Tibial nerve (tissue), 4 donors: Measurements from ENCODE around the gene PARD6A. TPM values are rescaled to one million over a fixed set of nuclear protein-coding genes. Genes with fewer than 3 reads are reported as not detected.
A peak's percentile ranks its signal among the peaks of the same experiment; 100 is the strongest.

Experiments
- DNase-seq, 2 donors: peaks; one replicate each; pipeline ENCODE4 v3.0.0-alpha.2; 2019; ENCODE audit warnings: low spot score in 2 of 2
- H3K27ac ChIP-seq, 4 donors: fragments of 200-600 bp; sonication (generic) in 3 of 4; one replicate each; pipeline ENCODE4 v1.5.1; 2017 to 2019; ENCODE audit warnings: mild to moderate bottlenecking in 1 of 4
- H3K27me3 ChIP-seq, 2 donors: fragments of 200-600 bp; sonication (generic) in 1 of 2; one replicate each; pipeline versions ENCODE4 v1.5.1 to v1.6.0; 2017 to 2019
- H3K36me3 ChIP-seq, 3 donors: fragments of 200-600 bp; sonication (generic); one replicate each; pipeline ENCODE4 v1.5.1; 2018 to 2019
- H3K4me1 ChIP-seq, 4 donors: fragments of 200-600 bp; sonication (generic) in 3 of 4; one replicate each; pipeline ENCODE4 v1.5.1; 2017 to 2019
- H3K4me3 ChIP-seq, 4 donors: fragments of 200-600 bp; sonication (generic) in 3 of 4; one replicate each; pipeline ENCODE4 v1.5.1; 2017 to 2019; ENCODE audit warnings: mild to moderate bottlenecking in 1 of 4, moderate library complexity in 1 of 4
- H3K9me3 ChIP-seq, 4 donors: fragments of 200-600 bp; sonication (generic) in 3 of 4; one replicate each; pipeline ENCODE4 v1.5.1; 2017 to 2019
- EP300 ChIP-seq, 2 donors: sonication (generic); formaldehyde crosslinking; IDR thresholded peaks; one replicate each; pipeline ENCODE4 v1.6.1; 2017; ENCODE audit warnings: antibody characterized with exemption in 2 of 2, mild to moderate bottlenecking in 1 of 2
- POLR2A ChIP-seq, 2 donors: fragments of 450-650 bp; IDR thresholded peaks; one replicate each; pipeline ENCODE4 v1.6.1; 2017; ENCODE audit warnings: antibody characterized with exemption in 2 of 2, mild to moderate bottlenecking in 2 of 2, moderate library complexity in 2 of 2
- WGBS, 2 donors: methylation state at CpG; one replicate each; pipeline ENCODE4 v1.1.5; 2018; 5-methylcytosine and 5-hydroxymethylcytosine counted together
- total RNA-seq, 4 donors: library from RNA; depleted of rRNA; stranded (reverse); fragments of >200 nt; gene quantifications; one replicate each; pipeline ENCODE4 v1.1.0, GENCODE V29; 2016
- TF ChIP-seq, protein P1 (sequence below), 5 experiments: fragments of 200-600 bp in 3 of 5; fragments of 450-650 bp in 2 of 5; sonication (generic) in 3 of 5; IDR thresholded peaks; one replicate each; pipeline ENCODE4 v1.5.1; 2016 to 2019; ENCODE audit warnings: antibody characterized with exemption in 5 of 5, mild to moderate bottlenecking in 3 of 5, moderate library complexity in 2 of 5

The PARD6A gene
- total RNA-seq, 4 donors from 2014 or later: 3.7 to 16.2 (median 9.9) TPM

DNA sequence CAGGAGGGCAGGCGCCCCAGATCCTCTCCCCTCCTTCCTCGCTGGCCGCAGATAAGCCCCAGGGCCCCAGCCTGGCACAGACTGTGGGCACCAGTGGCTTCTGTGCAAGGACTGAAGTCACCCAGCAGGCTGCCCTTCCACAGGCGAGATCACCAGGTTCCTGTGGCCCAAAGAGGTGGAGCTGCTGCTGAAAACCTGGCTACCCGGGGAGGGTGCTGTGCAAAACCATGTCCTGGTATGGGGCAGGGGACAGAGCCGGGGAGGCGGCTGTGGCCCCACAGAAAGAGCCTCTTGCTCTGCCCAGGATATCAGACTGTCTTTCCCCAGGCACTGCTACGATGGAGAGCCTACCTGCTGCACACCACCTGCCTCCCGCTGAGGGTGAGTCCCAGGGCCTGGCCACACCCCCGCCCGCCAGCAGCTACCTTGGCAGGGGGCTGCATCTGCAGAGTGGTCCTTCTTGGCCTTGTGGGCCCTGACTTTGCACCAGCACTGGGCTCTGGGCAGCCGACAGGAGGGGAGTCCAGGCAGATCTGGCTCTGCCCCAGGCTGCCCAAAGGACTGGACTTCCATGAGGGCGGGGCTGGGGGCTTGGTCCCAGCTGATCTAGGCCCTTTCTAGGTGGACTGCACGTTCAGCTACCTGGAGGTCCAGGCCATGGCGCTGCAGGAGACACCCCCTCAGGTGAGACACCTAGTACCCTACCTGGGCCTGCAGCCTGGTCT lies 15.2 kb upstream of the PARD6A start:
- Histone ChIP-seq H3K27me3 (peaks cover 0 to 59% of the 10 kb centered on the region in 2 donors), H3K4me3 (peak overlapping the region in 2 of 4 donors; percentile 33 to 50), H3K36me3 (no peaks in the 10 kb centered on the region), H3K9me3 (no peaks in the 10 kb centered on the region), H3K4me1 (peaks cover 0 to 32% (median 0%) of the 10 kb centered on the region in 4 donors), H3K27ac (peak overlapping the region in 1 of 4 donors; percentile 67)
- no peak for TF ChIP-seq POLR2A (IDR thresholded peaks at IDR 0.05)
- TF ChIP-seq, protein P1, sequence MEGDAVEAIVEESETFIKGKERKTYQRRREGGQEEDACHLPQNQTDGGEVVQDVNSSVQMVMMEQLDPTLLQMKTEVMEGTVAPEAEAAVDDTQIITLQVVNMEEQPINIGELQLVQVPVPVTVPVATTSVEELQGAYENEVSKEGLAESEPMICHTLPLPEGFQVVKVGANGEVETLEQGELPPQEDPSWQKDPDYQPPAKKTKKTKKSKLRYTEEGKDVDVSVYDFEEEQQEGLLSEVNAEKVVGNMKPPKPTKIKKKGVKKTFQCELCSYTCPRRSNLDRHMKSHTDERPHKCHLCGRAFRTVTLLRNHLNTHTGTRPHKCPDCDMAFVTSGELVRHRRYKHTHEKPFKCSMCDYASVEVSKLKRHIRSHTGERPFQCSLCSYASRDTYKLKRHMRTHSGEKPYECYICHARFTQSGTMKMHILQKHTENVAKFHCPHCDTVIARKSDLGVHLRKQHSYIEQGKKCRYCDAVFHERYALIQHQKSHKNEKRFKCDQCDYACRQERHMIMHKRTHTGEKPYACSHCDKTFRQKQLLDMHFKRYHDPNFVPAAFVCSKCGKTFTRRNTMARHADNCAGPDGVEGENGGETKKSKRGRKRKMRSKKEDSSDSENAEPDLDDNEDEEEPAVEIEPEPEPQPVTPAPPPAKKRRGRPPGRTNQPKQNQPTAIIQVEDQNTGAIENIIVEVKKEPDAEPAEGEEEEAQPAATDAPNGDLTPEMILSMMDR (IDR thresholded peaks at IDR 0.05): no peak
- TF ChIP-seq EP300 (IDR thresholded peaks at IDR 0.05): no peak
- no peak for DNase-seq
- 82 to 91% methylated on average over 11 to 15 of the region's 15 CpGs for WGBS, 2 donors

DNA sequence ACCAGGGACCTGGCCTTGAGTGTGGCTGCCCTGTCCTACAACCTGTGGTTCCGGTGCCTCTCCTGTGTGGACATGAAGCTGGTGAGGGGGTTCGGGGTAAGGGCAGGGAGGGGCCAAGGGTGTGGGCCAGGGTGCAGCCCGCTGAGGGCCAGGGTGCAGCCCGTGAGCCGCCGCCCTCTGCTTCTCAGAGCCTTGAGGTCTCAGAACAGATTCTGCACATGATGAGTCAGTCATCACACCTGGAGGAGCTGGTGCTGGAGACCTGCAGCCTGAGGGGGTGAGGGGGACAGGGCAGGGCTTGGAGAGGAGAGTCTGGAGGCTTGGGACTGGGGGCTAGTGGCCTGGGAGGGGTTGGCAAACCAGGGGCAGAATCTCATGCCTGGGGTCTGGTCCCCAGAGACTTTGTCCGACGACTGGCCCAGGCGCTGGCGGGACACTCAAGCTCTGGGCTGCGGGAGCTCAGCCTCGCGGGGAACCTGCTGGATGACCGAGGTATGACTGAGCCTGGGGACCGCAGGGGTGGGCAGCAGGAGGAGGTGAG lies 13.6 kb upstream of the PARD6A start:
- peaks cover 0 to 75% of the 10 kb centered on the region in 2 donors for H3K27me3 ChIP-seq

DNA sequence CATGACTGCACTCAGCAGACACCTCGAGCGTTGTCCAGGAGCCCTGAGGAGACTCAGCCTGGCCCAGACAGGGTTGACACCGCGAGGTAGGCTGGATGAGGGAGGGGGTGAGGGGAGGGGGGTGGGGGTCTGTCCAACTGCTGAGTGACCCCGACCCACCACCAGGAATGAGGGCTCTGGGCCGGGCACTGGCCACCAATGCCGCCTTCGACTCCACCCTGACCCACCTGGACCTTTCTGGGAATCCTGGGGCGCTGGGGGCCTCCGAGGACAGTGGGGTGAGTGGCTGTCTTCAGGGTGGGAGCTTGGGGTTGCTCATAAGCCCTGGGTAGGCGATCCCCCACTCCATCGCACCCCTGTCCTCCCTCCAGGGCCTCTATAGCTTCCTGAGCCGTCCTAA lies 13.1 kb upstream of the PARD6A start:
- H3K27me3 ChIP-seq: peaks cover 0 to 79% of the 10 kb centered on the region in 2 donors

More for the DNA sequence above, 13.6 kb upstream of the PARD6A start:
- no peak for DNase-seq
- TF ChIP-seq, protein P1 (IDR thresholded peaks at IDR 0.05): no peak
- TF ChIP-seq EP300 (IDR thresholded peaks at IDR 0.05) (no peak), POLR2A (IDR thresholded peaks at IDR 0.05) (no peak)
- WGBS, 2 donors: 71 to 78% methylated on average over 13 to 14 of the region's 15 CpGs
- Histone ChIP-seq H3K4me3 (no peak overlapping the region), H3K36me3 (no peaks in the 10 kb centered on the region), H3K4me1 (peaks cover 0 to 32% (median 0%) of the 10 kb centered on the region in 4 donors), H3K27ac (no peak overlapping the region), H3K9me3 (no peaks in the 10 kb centered on the region)

DNA sequence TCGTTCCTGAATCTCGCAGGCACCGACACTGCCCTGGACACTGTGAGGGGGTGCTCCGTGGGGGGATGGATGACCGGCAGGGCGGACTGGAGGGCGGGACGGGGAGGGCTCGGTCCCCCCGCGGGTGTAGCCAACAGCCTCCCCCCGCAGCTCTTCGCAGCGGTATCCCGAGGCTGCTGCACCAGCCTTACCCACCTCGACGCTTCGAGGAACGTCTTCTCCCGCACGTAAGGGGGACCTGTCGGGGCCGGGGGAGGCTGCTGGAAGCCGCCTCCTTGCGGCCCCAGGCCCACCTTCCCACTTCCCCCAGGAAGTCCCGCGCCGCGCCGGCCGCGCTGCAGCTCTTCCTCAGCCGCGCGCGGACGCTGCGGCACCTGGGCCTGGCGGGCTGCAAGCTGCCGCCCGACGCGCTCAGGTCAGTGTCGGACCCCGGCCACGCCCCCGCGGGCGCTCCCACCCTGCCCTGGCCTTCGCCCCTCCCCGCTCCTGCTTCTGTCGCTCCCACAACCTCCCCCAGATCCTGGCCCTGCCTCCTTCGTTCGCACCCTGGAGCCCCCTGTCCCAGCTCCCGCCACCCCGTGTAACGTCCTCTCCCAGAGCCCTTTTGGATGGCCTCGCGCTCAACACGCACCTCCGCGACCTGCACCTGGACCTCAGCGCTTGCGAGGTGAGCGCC lies 12.5 kb upstream of the PARD6A start:
- peaks cover 0 to 41% (median 1%) of the 10 kb centered on the region in 4 donors for H3K4me1 ChIP-seq
- WGBS, 2 donors: 18 to 36% methylated on average over 42 to 58 of the region's 65 CpGs
- H3K4me3 ChIP-seq: no peak overlapping the region
- TF ChIP-seq EP300 (IDR thresholded peaks at IDR 0.05) (no peak), POLR2A (IDR thresholded peaks at IDR 0.05) (no peak)
- TF ChIP-seq, protein P1 (IDR thresholded peaks at IDR 0.05): no peak
- H3K9me3 ChIP-seq: no peaks in the 10 kb centered on the region
- H3K27ac ChIP-seq: no peak overlapping the region
- peaks cover 0 to 81% of the 10 kb centered on the region in 2 donors for H3K27me3 ChIP-seq
- no peaks in the 10 kb centered on the region for H3K36me3 ChIP-seq
- no peak for DNase-seq

More for the DNA sequence above, 13.1 kb upstream of the PARD6A start:
- H3K4me1 ChIP-seq: peaks cover 0 to 35% (median 0%) of the 10 kb centered on the region in 4 donors
- H3K4me3 ChIP-seq: no peak overlapping the region
- WGBS, 2 donors: 76 to 85% methylated on average over 10 to 11 of the region's 13 CpGs
- no peak for DNase-seq
- TF ChIP-seq, protein P1 (IDR thresholded peaks at IDR 0.05): no peak
- no peak for TF ChIP-seq POLR2A (IDR thresholded peaks at IDR 0.05)
- TF ChIP-seq EP300 (IDR thresholded peaks at IDR 0.05): no peak
- no peak overlapping the region for H3K27ac ChIP-seq
- H3K9me3 ChIP-seq: no peaks in the 10 kb centered on the region
- H3K36me3 ChIP-seq: no peaks in the 10 kb centered on the region
